HG02623 (cell line): ENCODE measurements around the gene PDHB.

Experiments
- ATAC-seq: cut with Tn5 transposase; IDR thresholded peaks from one replicate; pipeline ENCODE4 v1.9.1; 2021; ENCODE audit warnings: moderate library complexity; ENCODE audit not compliant: unreplicated experiment

Gene PDHB

GRCh38 chr3:58404396-58404795, 29.2 kb downstream of the PDHB start:
- no peak for ATAC-seq

- ATAC-seq, result no peak
These were observed 30.0 kb downstream of the PDHB start for GRCh38 chr3:58403513-58404109.

- ATAC-seq, result no peak
These were observed 34.8 kb downstream of the PDHB start for GRCh38 chr3:58398669-58399333.

- ATAC-seq, result no peak
These were observed 39.3 kb downstream of the PDHB start for GRCh38 chr3:58394339-58394738.

- no peak for ATAC-seq
These were observed 41.5 kb downstream of the PDHB start for GRCh38 chr3:58392181-58392580.

GRCh38 chr3:58391156-58391865, 42.3 kb downstream of the PDHB start:
- no peak for ATAC-seq

GRCh38 chr3:58388550-58389091, 45.0 kb downstream of the PDHB start:
- no peak for ATAC-seq

GRCh38 chr3:58387650-58388546, 45.7 kb downstream of the PDHB start:
- ATAC-seq, result no peak

GRCh38 chr3:58386626-58387365, 46.8 kb downstream of the PDHB start:
- ATAC-seq, result no peak

- ATAC-seq, result no peak
These were observed 49.1 kb downstream of the PDHB start for GRCh38 chr3:58384381-58385090.

GRCh38 chr3:58383904-58384303, 49.7 kb downstream of the PDHB start:
- no peak for ATAC-seq

- no peak for ATAC-seq
These were observed 50.2 kb downstream of the PDHB start for GRCh38 chr3:58383476-58383875.

GRCh38 chr3:58379351-58380073, 54.1 kb downstream of the PDHB start:
- ATAC-seq, result no peak

GRCh38 chr3:58377750-58378149, 55.9 kb downstream of the PDHB start:
- no peak for ATAC-seq
